ENCODE results near the gene ARID3A.

Gene ARID3A

GRCh38 chr19:1017115-1017905 lies 91.5 kb downstream of the ARID3A start:
- H3K27me3 ChIP-seq (ENCODE audit: insufficient read depth, insufficient read length) = no peaks in the 10 kb centered on the region
- H3K9ac ChIP-seq (ENCODE audit: insufficient read length, low read depth) = peak overlapping the region; percentile 44
- peaks cover 71% of the 10 kb centered on the region for H3K36me3 ChIP-seq (ENCODE audit: insufficient read depth, insufficient read length, low read length)
- TF ChIP-seq SUZ12 (IDR thresholded peaks at IDR 0.05; ENCODE audit: extremely low read depth, insufficient read depth, insufficient read length) (no peak), ZNF274 (IDR thresholded peaks at IDR 0.05; ENCODE audit: low read depth, low read length) (no peak), YY1 (IDR thresholded peaks at IDR 0.05; ENCODE audit: insufficient read depth, insufficient read length) (no peak)
- no peak for DNase-seq (ENCODE audit: low read depth, low spot score)
- H3K9me3 ChIP-seq (ENCODE audit: insufficient read depth, low read length) = no peaks in the 10 kb centered on the region
- no peak overlapping the region for H3K4me3 ChIP-seq (ENCODE audit: insufficient read length, low read depth)
- H3K4me1 ChIP-seq (ENCODE audit: insufficient read depth, insufficient read length) = peaks cover 45% of the 10 kb centered on the region

GRCh38 chr19:1017906-1018305 lies 92.1 kb downstream of the ARID3A start:
- Histone ChIP-seq H3K4me1 (ENCODE audit: insufficient read depth, insufficient read length) (peaks cover 45% of the 10 kb centered on the region), H3K36me3 (ENCODE audit: insufficient read depth, insufficient read length, low read length) (peaks cover 66% of the 10 kb centered on the region), H3K4me3 (ENCODE audit: insufficient read length, low read depth) (no peak overlapping the region), H3K27me3 (ENCODE audit: insufficient read depth, insufficient read length) (no peaks in the 10 kb centered on the region), H3K9ac (ENCODE audit: insufficient read length, low read depth) (peak overlapping the region; percentile 44), H3K9me3 (ENCODE audit: insufficient read depth, low read length) (no peaks in the 10 kb centered on the region)
- no peak for TF ChIP-seq ZNF274 (IDR thresholded peaks at IDR 0.05; ENCODE audit: low read depth, low read length)
- no peak for TF ChIP-seq SUZ12 (IDR thresholded peaks at IDR 0.05; ENCODE audit: extremely low read depth, insufficient read depth, insufficient read length)
- no peak for TF ChIP-seq YY1 (IDR thresholded peaks at IDR 0.05; ENCODE audit: insufficient read depth, insufficient read length)
- no peak for DNase-seq (ENCODE audit: low read depth, low spot score)

- DNase-seq (ENCODE audit: low read depth, low spot score) = no peak
- peak overlapping the region; percentile 74 for H3K9ac ChIP-seq (ENCODE audit: insufficient read length, low read depth)
- H3K27me3 ChIP-seq (ENCODE audit: insufficient read depth, insufficient read length) = no peaks in the 10 kb centered on the region
- H3K36me3 ChIP-seq (ENCODE audit: insufficient read depth, insufficient read length, low read length) = peaks cover 61% of the 10 kb centered on the region
- no peaks in the 10 kb centered on the region for H3K9me3 ChIP-seq (ENCODE audit: insufficient read depth, low read length)
- TF ChIP-seq SUZ12 (IDR thresholded peaks at IDR 0.05; ENCODE audit: extremely low read depth, insufficient read depth, insufficient read length) (no peak), YY1 (IDR thresholded peaks at IDR 0.05; ENCODE audit: insufficient read depth, insufficient read length) (no peak), ZNF274 (IDR thresholded peaks at IDR 0.05; ENCODE audit: low read depth, low read length) (no peak)
- H3K4me3 ChIP-seq (ENCODE audit: insufficient read length, low read depth) = no peak overlapping the region
- H3K4me1 ChIP-seq (ENCODE audit: insufficient read depth, insufficient read length) = peaks cover 42% of the 10 kb centered on the region
Observed at GRCh38 chr19:1018393-1018792, 92.6 kb downstream of the ARID3A start.

GRCh38 chr19:1018932-1019615 lies 93.2 kb downstream of the ARID3A start:
- TF ChIP-seq SUZ12 (IDR thresholded peaks at IDR 0.05; ENCODE audit: extremely low read depth, insufficient read depth, insufficient read length) (no peak), YY1 (IDR thresholded peaks at IDR 0.05; ENCODE audit: insufficient read depth, insufficient read length) (no peak), ZNF274 (IDR thresholded peaks at IDR 0.05; ENCODE audit: low read depth, low read length) (no peak)
- no peaks in the 10 kb centered on the region for H3K9me3 ChIP-seq (ENCODE audit: insufficient read depth, low read length)
- peaks cover 42% of the 10 kb centered on the region for H3K4me1 ChIP-seq (ENCODE audit: insufficient read depth, insufficient read length)
- H3K4me3 ChIP-seq (ENCODE audit: insufficient read length, low read depth) = peak overlapping the region; percentile 96
- no peaks in the 10 kb centered on the region for H3K27me3 ChIP-seq (ENCODE audit: insufficient read depth, insufficient read length)
- H3K9ac ChIP-seq (ENCODE audit: insufficient read length, low read depth) = peak overlapping the region; percentile 98
- no peak for DNase-seq (ENCODE audit: low read depth, low spot score)
- peaks cover 54% of the 10 kb centered on the region for H3K36me3 ChIP-seq (ENCODE audit: insufficient read depth, insufficient read length, low read length)

- peak overlapping the region; percentile 98 for H3K9ac ChIP-seq (ENCODE audit: insufficient read length, low read depth)
- peaks cover 49% of the 10 kb centered on the region for H3K36me3 ChIP-seq (ENCODE audit: insufficient read depth, insufficient read length, low read length)
- H3K4me1 ChIP-seq (ENCODE audit: insufficient read depth, insufficient read length) = peaks cover 42% of the 10 kb centered on the region
Observed at GRCh38 chr19:1019616-1019961, 93.8 kb downstream of the ARID3A start.

GRCh38 chr19:1019980-1020867 lies 94.4 kb downstream of the ARID3A start:
- H3K9ac ChIP-seq (ENCODE audit: insufficient read length, low read depth) = peak overlapping the region; percentile 98
- no peaks in the 10 kb centered on the region for H3K9me3 ChIP-seq (ENCODE audit: insufficient read depth, low read length)
- H3K27me3 ChIP-seq (ENCODE audit: insufficient read depth, insufficient read length) = no peaks in the 10 kb centered on the region
- no peak for TF ChIP-seq YY1 (IDR thresholded peaks at IDR 0.05; ENCODE audit: insufficient read depth, insufficient read length)
- no peak for TF ChIP-seq ZNF274 (IDR thresholded peaks at IDR 0.05; ENCODE audit: low read depth, low read length)
- no peak for TF ChIP-seq SUZ12 (IDR thresholded peaks at IDR 0.05; ENCODE audit: extremely low read depth, insufficient read depth, insufficient read length)
- peak overlapping the region; percentile 96 for H3K4me3 ChIP-seq (ENCODE audit: insufficient read length, low read depth)
- peaks cover 40% of the 10 kb centered on the region for H3K4me1 ChIP-seq (ENCODE audit: insufficient read depth, insufficient read length)
- no peak for DNase-seq (ENCODE audit: low read depth, low spot score)
- peaks cover 42% of the 10 kb centered on the region for H3K36me3 ChIP-seq (ENCODE audit: insufficient read depth, insufficient read length, low read length)

More at GRCh38 chr19:1019616-1019961, 93.8 kb downstream of the ARID3A start:
- DNase-seq (ENCODE audit: low read depth, low spot score) = no peak
- Histone ChIP-seq H3K27me3 (ENCODE audit: insufficient read depth, insufficient read length) (no peaks in the 10 kb centered on the region), H3K9me3 (ENCODE audit: insufficient read depth, low read length) (no peaks in the 10 kb centered on the region), H3K4me3 (ENCODE audit: insufficient read length, low read depth) (peak overlapping the region; percentile 96)
- TF ChIP-seq SUZ12 (IDR thresholded peaks at IDR 0.05; ENCODE audit: extremely low read depth, insufficient read depth, insufficient read length) (no peak), ZNF274 (IDR thresholded peaks at IDR 0.05; ENCODE audit: low read depth, low read length) (no peak), YY1 (IDR thresholded peaks at IDR 0.05; ENCODE audit: insufficient read depth, insufficient read length) (no peak)
